RWPE1 (cell line): Measurements from ENCODE around the gene PAXIP1.

Experiments
- CTCF ChIA-PET: fragments of 350-600 bp; sonication (Branson Sonifier 250); formaldehyde crosslinking; extraction: SDS; loops from one replicate; lab custom pipeline; 2021; lab: Yijun Ruan, JAX
- POLR2A ChIA-PET: fragments of 400-600 bp; formaldehyde crosslinking; extraction: SDS; loops from one replicate; lab custom pipeline; 2020; ENCODE audit warnings: antibody characterized with exemption; ENCODE audit not compliant: low non-redundant PET; lab: Yijun Ruan, JAX
- DNase-seq: peaks from one replicate; pipeline ENCODE4 v3.0.0; 2012; ENCODE audit warnings: low spot score
- H3K27ac ChIP-seq: fragments of 450-650 bp; 2 replicates; pipeline ENCODE4 v1.5.1; 2017
- TF ChIP-seq, protein P1 (sequence below): fragments of 450-650 bp; conservative IDR thresholded peaks from 2 replicates; pipeline ENCODE4 v1.5.1; 2017; ENCODE audit warnings: low read depth, mild to moderate bottlenecking

The PAXIP1 gene

DNA sequence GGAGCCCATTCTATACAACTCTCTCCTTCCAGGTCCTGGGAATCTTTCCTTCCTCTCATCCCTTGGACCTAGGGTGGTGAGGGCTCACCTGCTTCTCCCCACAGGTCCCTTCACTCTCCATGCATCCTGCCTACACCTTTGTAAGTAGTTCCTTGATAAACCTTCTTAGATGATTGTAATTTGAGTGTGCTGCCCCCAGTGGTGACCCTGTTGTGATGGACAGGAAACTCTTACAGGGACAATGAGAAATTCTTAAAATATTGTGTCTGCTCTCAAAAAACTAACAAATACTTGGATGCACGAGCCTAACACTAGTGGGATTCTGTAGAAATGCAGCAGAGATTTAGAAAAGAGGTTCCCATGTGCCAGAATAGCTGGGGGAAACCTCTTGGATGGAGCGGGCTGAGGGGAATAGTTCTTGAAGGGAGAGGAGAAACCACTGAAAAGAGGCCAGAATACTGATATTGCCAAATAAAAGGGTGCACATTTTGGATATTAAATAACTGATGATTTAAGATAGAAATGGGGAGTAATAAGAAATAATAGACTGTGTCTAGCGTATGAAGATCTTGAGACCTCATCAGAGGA is 6.7 kb upstream of the PAXIP1 start:
- ChIA-PET POLR2A (interaction anchor here (0.6 kb wide), 1 partner anchor 11 kb away, joined by 3 read pairs; no protein-coding TSS in a partner anchor), CTCF (no interaction called here)

DNA sequence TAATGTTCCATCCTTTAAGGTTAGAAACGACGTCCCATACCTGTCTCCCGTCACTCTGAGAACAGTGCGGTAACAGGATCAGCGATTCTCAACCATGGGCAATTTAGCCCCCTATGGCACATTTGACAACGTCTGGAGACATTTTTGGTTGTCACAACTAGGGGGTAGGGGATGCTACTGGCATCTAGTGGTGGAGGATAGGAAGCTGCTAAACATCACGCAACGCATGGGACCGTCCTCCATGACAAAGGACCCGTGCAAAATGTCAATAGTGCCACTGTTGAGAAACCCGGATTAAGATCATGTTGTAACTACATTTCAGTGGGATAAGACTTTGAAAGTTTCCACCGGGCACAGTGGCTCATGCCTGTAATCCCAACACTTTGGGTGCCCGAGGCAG is 5.0 kb upstream of the PAXIP1 start:
- no peak overlapping the region for H3K27ac ChIP-seq
- TF ChIP-seq, protein P1, sequence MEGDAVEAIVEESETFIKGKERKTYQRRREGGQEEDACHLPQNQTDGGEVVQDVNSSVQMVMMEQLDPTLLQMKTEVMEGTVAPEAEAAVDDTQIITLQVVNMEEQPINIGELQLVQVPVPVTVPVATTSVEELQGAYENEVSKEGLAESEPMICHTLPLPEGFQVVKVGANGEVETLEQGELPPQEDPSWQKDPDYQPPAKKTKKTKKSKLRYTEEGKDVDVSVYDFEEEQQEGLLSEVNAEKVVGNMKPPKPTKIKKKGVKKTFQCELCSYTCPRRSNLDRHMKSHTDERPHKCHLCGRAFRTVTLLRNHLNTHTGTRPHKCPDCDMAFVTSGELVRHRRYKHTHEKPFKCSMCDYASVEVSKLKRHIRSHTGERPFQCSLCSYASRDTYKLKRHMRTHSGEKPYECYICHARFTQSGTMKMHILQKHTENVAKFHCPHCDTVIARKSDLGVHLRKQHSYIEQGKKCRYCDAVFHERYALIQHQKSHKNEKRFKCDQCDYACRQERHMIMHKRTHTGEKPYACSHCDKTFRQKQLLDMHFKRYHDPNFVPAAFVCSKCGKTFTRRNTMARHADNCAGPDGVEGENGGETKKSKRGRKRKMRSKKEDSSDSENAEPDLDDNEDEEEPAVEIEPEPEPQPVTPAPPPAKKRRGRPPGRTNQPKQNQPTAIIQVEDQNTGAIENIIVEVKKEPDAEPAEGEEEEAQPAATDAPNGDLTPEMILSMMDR = no peak
- POLR2A ChIA-PET = no interaction called here
- no peak for DNase-seq
- CTCF ChIA-PET = interaction anchor here (0.7 kb wide), 1 partner anchor 498 kb away, joined by 3 read pairs; no protein-coding TSS in a partner anchor

More for the DNA sequence above, 6.7 kb upstream of the PAXIP1 start:
- H3K27ac ChIP-seq = no peak overlapping the region
- TF ChIP-seq, protein P1 = peak; percentile 53; the same call in 1 of the 2 replicates
- no peak for DNase-seq

DNA sequence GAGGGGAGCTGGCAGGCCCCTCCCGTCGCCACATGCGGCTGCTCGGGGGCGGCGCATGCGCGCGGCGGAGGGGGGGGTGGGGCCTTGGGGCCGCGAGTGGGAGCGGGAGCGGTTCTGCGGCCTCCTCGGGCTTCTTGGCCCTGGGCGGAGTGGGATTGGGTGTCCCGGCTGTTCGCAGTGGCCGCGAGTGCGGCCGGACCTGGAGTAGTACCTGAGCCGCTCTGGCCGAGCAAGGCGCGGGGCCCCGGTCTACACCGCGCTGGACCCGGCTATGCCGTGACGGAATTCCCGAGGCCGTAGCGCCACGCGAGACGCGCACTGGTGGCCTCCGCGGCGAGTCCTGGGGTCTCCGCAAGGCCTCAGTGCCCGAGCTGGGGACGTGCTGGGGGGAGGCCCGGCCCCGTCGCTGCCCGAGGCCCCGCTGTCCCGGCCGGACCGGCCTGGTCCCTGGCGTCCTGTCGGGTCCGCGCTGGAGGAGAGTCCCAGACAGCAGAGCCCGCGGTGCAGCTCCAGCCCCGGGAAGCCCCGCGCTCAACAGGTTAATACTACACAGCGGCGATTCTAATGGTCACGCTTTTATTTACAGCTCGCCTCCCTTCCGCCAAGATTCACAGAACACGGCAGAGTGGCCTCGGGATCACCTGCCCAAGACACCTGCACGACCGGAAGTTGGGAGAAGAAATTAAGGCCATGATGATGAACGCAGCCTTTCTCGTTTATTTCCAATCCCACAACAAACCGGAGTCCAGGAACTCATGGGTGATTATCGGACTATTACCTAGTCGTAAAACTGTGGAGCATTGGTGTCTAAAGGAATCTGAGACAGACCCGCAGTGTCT is 671 bp upstream of the PAXIP1 start:
- POLR2A ChIA-PET = no interaction called here
- DNase-seq = peak; percentile 91

DNA sequence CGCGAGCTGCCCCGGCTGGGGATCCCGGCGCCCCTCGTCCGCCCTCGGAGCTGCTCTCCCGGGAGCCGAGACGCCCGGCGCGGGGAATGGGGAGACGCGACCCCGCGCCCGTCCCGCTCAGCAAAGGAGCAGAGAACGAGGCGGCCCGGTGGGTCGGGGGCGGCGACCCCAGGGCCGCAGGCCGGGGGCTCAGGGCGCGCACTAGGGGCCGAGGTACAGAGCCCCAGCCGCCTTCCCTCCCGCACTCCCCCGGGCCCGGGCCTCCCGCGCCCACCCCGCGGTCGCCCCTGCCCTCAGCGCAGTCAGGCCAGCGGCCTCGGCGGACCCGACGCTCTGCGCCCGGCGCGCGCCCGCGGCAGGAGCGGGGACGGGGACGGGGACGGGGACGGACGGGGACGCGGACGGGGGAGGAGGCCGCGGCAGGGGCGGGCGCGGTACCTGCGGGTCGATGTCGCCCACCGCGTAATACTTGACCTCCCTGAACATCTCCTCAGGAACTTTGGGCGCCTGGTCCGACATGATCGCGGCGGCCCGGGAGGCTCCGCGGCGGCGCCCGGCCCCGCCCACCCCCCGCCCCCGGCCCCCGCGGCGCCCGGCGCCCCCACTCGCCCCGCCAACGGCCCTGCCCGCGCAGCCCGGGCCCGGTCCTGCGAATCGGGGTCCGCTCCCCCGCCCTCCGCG is 373 bp downstream of the PAXIP1 start:
- peak overlapping the region; percentile 83 for H3K27ac ChIP-seq
- POLR2A ChIA-PET = no interaction called here
- CTCF ChIA-PET = no interaction called here
- peak; percentile 10 for DNase-seq
- TF ChIP-seq, protein P1 = no peak

More for the DNA sequence above, 671 bp upstream of the PAXIP1 start:
- TF ChIP-seq, protein P1 = no peak
- peak overlapping the region; percentile 83 for H3K27ac ChIP-seq
- CTCF ChIA-PET = interaction anchor here (0.6 to 1.3 kb wide), 2 partner anchors 76 to 341 kb away, joined by 3 to 6 read pairs; no protein-coding TSS in a partner anchor

DNA sequence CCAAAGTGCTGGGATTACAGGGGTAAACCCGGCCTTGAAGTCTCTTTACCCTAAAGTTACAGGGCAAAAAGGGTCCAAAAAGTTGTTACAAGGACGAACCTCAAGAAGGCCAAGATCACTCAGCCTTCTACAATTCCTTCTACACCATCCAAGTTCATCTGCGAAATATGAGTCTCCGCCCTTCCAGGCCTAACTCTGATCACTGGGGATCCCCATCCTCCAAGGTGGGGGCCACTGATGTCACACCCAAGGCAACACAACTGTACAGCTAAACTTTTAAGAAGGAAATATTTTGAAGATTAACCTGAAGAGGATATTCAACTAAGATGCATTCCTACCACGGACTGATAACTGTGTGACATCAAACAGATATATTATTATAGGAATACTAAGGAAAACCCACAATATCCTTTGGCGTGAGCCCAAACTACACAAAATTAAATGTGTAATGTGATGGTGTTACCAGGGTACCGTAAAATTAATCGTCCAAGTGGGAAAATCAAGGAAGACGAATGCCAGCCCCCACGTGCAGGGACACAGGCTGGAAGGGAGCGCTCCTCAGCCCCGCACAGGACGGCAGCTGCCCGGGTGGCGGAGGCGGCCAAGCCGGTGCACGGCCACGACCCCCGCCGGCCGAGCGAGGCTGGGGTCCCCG is 1.0 kb downstream of the PAXIP1 start:
- DNase-seq = no peak
- ChIA-PET CTCF (no interaction called here), POLR2A (no interaction called here)
- TF ChIP-seq, protein P1 = no peak
- H3K27ac ChIP-seq = peak overlapping the region; percentile 83

DNA sequence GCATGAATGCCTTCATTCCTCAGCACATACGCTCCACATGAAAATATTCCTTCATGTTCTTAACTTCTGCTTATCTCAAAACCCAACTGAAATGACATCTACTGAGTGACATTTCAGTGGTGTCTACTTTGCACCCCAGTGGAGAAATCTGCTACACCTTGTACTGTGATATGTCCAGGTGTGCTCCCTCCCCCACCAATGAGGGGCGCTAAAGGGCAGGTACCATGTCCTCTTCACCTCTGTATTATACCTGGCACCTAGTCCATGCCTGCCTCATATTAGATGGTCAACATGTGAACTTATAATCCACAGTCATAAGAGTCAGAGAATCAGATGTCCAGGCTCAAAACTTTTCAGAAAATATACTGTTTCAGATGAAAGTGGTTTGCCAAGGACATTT is 2.1 kb downstream of the PAXIP1 start:
- ChIA-PET CTCF (interaction anchor here (0.6 to 0.7 kb wide), 2 partner anchors 197 to 372 kb away, joined by 3 read pairs; no protein-coding TSS in a partner anchor), POLR2A (no interaction called here)
- TF ChIP-seq, protein P1 = no peak
- no peak overlapping the region for H3K27ac ChIP-seq
- DNase-seq = no peak
